ENCODE data around the gene TRPM1. TPM values are rescaled to one million over a fixed set of nuclear protein-coding genes. Genes with fewer than 3 reads are reported as not detected.

Gene TRPM1
- total and polyA plus RNA-seq, 9 of the 15 experiments (the other 6 are each of a cell fraction or from before 2014, with no cell fraction given): 0.01 to 0.06 (median 0.03) TPM; not detected in 5

GRCh38 chr15:30953183-30953582 is 148.3 kb downstream of the TRPM1 start (continued):
- TF ChIP-seq ARID3A (IDR thresholded peaks at IDR 0.05; ENCODE audit: borderline replicate concordance, low read depth, low read length) (no peak), KLF10 (CRISPR knock-in tag; IDR thresholded peaks at IDR 0.05) (no peak), SAFB2 (IDR thresholded peaks at IDR 0.05; ENCODE audit: borderline replicate concordance, low read depth, low read length, severe bottlenecking) (no peak), CBFA2T2 (conservative IDR thresholded peaks at IDR 0.05) (no peak), CEBPG (CRISPR knock-in tag; IDR thresholded peaks at IDR 0.05) (no peak), CEBPG (tag; conservative IDR thresholded peaks at IDR 0.05 in 1 of 2, IDR thresholded peaks at IDR 0.05 in 1 of 2) (no peak)

MicroRNA genes within 50 kb of the gene (microRNA counts, 767-probe panel; counts per million panel counts)
- 499 counts per million, percentile 9 among the panel's probes with 10 or more counts for microRNA hsa-miR-211-5p

Small RNAs within 50 kb of the gene (microRNA-seq; reads per million reads assigned to microRNA genes)
- gene MIR211 (ENCODE audit: borderline microRNAs expressed): not detected

Small RNAs within 50 kb of the gene (small RNA-seq; reads per million reads assigned to genes)
- not detected for gene MIR211
- not detected for gene RNU6-466P

Other genes with a start within 250 kb of the TRPM1 start
- gene FAN1, start 197.8 kb downstream of the TRPM1 start, total RNA-seq (2014; rRNA removed): 8.7 and 9.8 TPM in 2 replicates
- 14.3 and 14.6 TPM in 2 replicates for gene FAN1, start 197.8 kb downstream of the TRPM1 start, total RNA-seq (2014; rRNA removed; fragmentation: Illumina TruSeq; extraction: Trizol)
- 12.3 and 12.7 TPM in 2 replicates for gene FAN1, start 197.8 kb downstream of the TRPM1 start, total RNA-seq (2015; rRNA removed; fragmentation: Illumina TruSeq; extraction: Trizol)
- 12.6 and 13.4 TPM in 2 replicates for gene FAN1, start 197.8 kb downstream of the TRPM1 start, total RNA-seq (2021)
- gene FAN1, start 197.8 kb downstream of the TRPM1 start, polyA plus RNA-seq (2011; rRNA removed): 16.8 and 19.1 TPM in 2 replicates
- gene FAN1, start 197.8 kb downstream of the TRPM1 start, polyA plus RNA-seq (2014; fragmentation: Illumina TruSeq; extraction: Trizol): 11.5 and 11.8 TPM in 2 replicates
- 1 to 10 TPM; 1.5 to 2.0 TPM for gene FAN1, start 197.8 kb downstream of the TRPM1 start, polyA plus RNA-seq (2014; fragmentation: Nextera tagmentation; extraction: Ambion mirVana)
- 12.0 and 13.6 TPM in 2 replicates for gene FAN1, start 197.8 kb downstream of the TRPM1 start, polyA plus RNA-seq (2014; rRNA removed)
- 3.4 and 3.9 TPM in 2 replicates for gene MTMR10, start 110.1 kb downstream of the TRPM1 start, total RNA-seq (2014; rRNA removed)
- gene MTMR10, start 110.1 kb downstream of the TRPM1 start, total RNA-seq (2014; rRNA removed; fragmentation: Illumina TruSeq; extraction: Trizol): 4.8 and 6.1 TPM in 2 replicates
- gene MTMR10, start 110.1 kb downstream of the TRPM1 start, total RNA-seq (2015; rRNA removed; fragmentation: Illumina TruSeq; extraction: Trizol): 6.3 and 6.8 TPM in 2 replicates
- 6.4 and 6.6 TPM in 2 replicates for gene MTMR10, start 110.1 kb downstream of the TRPM1 start, total RNA-seq (2021)
- 4.8 and 5.7 TPM in 2 replicates for gene MTMR10, start 110.1 kb downstream of the TRPM1 start, polyA plus RNA-seq (2011; rRNA removed)
- 5.4 and 5.7 TPM in 2 replicates for gene MTMR10, start 110.1 kb downstream of the TRPM1 start, polyA plus RNA-seq (2014; fragmentation: Illumina TruSeq; extraction: Trizol)
- gene MTMR10, start 110.1 kb downstream of the TRPM1 start, polyA plus RNA-seq (2014; fragmentation: Nextera tagmentation; extraction: Ambion mirVana): 1 to 10 TPM; 1.6 to 1.8 TPM
- gene MTMR10, start 110.1 kb downstream of the TRPM1 start, polyA plus RNA-seq (2014; rRNA removed): 3.5 and 4.0 TPM in 2 replicates
- gene KLF13, start 225.1 kb upstream of the TRPM1 start, total RNA-seq (2014; rRNA removed): 6.4 and 6.5 TPM in 2 replicates
- 8.1 and 9.6 TPM in 2 replicates for gene KLF13, start 225.1 kb upstream of the TRPM1 start, total RNA-seq (2014; rRNA removed; fragmentation: Illumina TruSeq; extraction: Trizol)
- 4.5 and 6.1 TPM in 2 replicates for gene KLF13, start 225.1 kb upstream of the TRPM1 start, total RNA-seq (2015; rRNA removed; fragmentation: Illumina TruSeq; extraction: Trizol)
- 10.5 and 13.6 TPM in 2 replicates for gene KLF13, start 225.1 kb upstream of the TRPM1 start, total RNA-seq (2021)
- 4.1 and 4.8 TPM in 2 replicates for gene KLF13, start 225.1 kb upstream of the TRPM1 start, polyA plus RNA-seq (2011; rRNA removed)
- gene KLF13, start 225.1 kb upstream of the TRPM1 start, polyA plus RNA-seq (2014; fragmentation: Illumina TruSeq; extraction: Trizol): 5.9 TPM in 2 replicates
- 1 to 10 TPM; 1.8 to 2.2 TPM for gene KLF13, start 225.1 kb upstream of the TRPM1 start, polyA plus RNA-seq (2014; fragmentation: Nextera tagmentation; extraction: Ambion mirVana)
- gene KLF13, start 225.1 kb upstream of the TRPM1 start, polyA plus RNA-seq (2014; rRNA removed): 3.0 and 3.3 TPM in 2 replicates